GM12875 (cell line): ENCODE results near the gene AGRN.
"Not testable (repeated sequence)": the region's sequence is repeated elsewhere in the genome, so short reads cannot be mapped to it uniquely, and the experiment has no call there.

Experiments
- H3K4me3 ChIP-seq: one replicate; pipeline ENCODE4 v1.5.1; 2011; ENCODE audit warnings: low read depth, low read length, control low read depth
- CTCF ChIP-seq: IDR thresholded peaks from 2 replicates; pipeline ENCODE4 v1.5.1; 2011; ENCODE audit warnings: low read depth, mild to moderate bottlenecking, control low read depth, inconsistent platforms, low read length, moderate library complexity, borderline replicate concordance; ENCODE audit not compliant: insufficient read depth

The AGRN gene

GRCh38 chr1:1027791-1028190 is 7.9 kb downstream of the AGRN start:
- no peak for TF ChIP-seq CTCF
- H3K4me3 ChIP-seq: no peak overlapping the region

- H3K4me3 ChIP-seq: not testable (repeated sequence)
These were observed 11.1 kb downstream of the AGRN start for GRCh38 chr1:1030867-1031658.

GRCh38 chr1:1031659-1032235 is 11.8 kb downstream of the AGRN start:
- H3K4me3 ChIP-seq: no peak overlapping the region
- TF ChIP-seq CTCF: no peak

DNA sequence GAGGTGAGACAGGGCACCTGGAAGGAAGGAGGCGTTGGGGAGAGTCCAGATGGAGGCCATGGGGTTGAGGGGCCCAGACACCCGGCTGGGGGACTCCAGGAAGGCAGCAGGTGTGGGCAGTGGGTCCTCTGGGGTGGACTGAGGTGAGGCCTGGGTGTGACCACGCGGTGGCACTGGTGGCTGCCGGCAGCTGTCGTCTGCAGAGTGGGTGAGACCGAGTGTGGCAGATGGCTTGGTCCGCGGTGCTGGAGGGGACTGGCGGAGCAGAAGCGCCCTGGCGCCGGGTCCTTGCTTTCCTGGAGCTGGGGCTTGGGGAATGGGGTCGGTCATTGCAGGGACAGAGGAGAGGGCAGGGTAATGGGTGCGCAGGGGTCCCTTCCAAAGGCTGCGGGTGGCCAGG is 12.5 kb downstream of the AGRN start:
- no peak overlapping the region for H3K4me3 ChIP-seq
- no peak for TF ChIP-seq CTCF

- H3K4me3 ChIP-seq: peak overlapping the region; percentile 45
These were observed 13.2 kb downstream of the AGRN start for GRCh38 chr1:1033009-1033587.

GRCh38 chr1:1033731-1034438 is 14.0 kb downstream of the AGRN start:
- TF ChIP-seq CTCF: no peak
- H3K4me3 ChIP-seq: peak overlapping the region; percentile 35

More at GRCh38 chr1:1033009-1033587, 13.2 kb downstream of the AGRN start:
- peak; percentile 88 for TF ChIP-seq CTCF

DNA sequence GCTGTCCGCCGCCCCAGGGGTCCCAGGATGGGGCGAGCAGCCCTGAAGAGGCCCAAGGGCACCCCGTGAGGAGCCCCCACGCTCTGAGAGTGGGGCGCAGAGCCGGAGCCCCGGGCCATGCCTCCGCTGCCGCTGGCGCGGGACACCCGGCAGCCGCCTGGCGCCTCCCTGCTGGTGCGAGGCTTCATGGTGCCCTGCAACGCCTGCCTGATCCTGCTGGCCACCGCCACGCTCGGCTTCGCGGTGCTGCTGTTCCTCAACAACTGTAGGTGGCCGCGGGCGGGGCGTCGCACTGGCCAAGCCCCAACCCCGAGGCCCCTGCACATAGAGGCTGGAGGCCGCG is 14.5 kb downstream of the AGRN start:
- TF ChIP-seq CTCF: no peak
- H3K4me3 ChIP-seq: no peak overlapping the region
